ENCODE results near the gene PLEKHG2. TPM values are rescaled to one million over a fixed set of nuclear protein-coding genes. Genes with fewer than 3 reads are reported as not detected.

PLEKHG2 gene
- polyA plus RNA-seq, 2 of the 4 experiments (the other 2 are of a cell fraction): 21.6 to 41.7 TPM

- TF ChIP-seq PBX3 (IDR thresholded peaks at IDR 0.05) (peak; percentile 77), HOXA7 (CRISPR knock-in tag; IDR thresholded peaks at IDR 0.05) (peak; percentile 99), EP300 (IDR thresholded peaks at IDR 0.05) (no peak; a peak in 1 of 5 replicates), CTCF (IDR thresholded peaks at IDR 0.05) (no peak), CHD2 (IDR thresholded peaks at IDR 0.05; ENCODE audit: low read length, partially characterized antibody) (no peak), ZSCAN20 (CRISPR knock-in tag; IDR thresholded peaks at IDR 0.05) (no peak), TFCP2L1 (CRISPR knock-in tag; IDR thresholded peaks at IDR 0.05) (peak; percentile 98), EHMT2 (IDR thresholded peaks at IDR 0.05; ENCODE audit: low read depth) (no peak), KDM1A (IDR thresholded peaks at IDR 0.05; ENCODE audit: low read depth) (no peak), HDAC2 (IDR thresholded peaks at IDR 0.05) (no peak), ZFP36 (IDR thresholded peaks at IDR 0.05; ENCODE audit: borderline replicate concordance, partially characterized antibody) (no peak), JUN (IDR thresholded peaks at IDR 0.05) (peak; percentile 98), TP53 (CRISPR knock-in tag; IDR thresholded peaks at IDR 0.05) (no peak; the same call in 1 of the 2 replicates), CEBPB (IDR thresholded peaks at IDR 0.05) (no peak), PHF8 (IDR thresholded peaks at IDR 0.05; ENCODE audit: borderline replicate concordance, low read depth) (no peak), MAX (IDR thresholded peaks at IDR 0.05) (no peak), KDM5A (IDR thresholded peaks at IDR 0.05) (no peak), JUNB (IDR thresholded peaks at IDR 0.05) (no peak), RAD21 (conservative IDR thresholded peaks at IDR 0.05 in 1 of 2, IDR thresholded peaks at IDR 0.05 in 1 of 2) (peak in 1 of 2 experiments; percentile 25; a peak in 2 of 5 replicates), BHLHE40 (IDR thresholded peaks at IDR 0.05; ENCODE audit: low read depth, low read length) (no peak), ZNF302 (CRISPR knock-in tag; IDR thresholded peaks at IDR 0.05) (no peak), MAFK (IDR thresholded peaks at IDR 0.05; ENCODE audit: partially characterized antibody) (no peak), USF2 (IDR thresholded peaks at IDR 0.05) (no peak), MAZ (IDR thresholded peaks at IDR 0.05; ENCODE audit: borderline replicate concordance, low read depth, low read length) (peak; percentile 21; the same call in 1 of the 2 replicates), RNF2 (IDR thresholded peaks at IDR 0.05; ENCODE audit: borderline replicate concordance, low read depth) (no peak), HMGXB4 (CRISPR knock-in tag; IDR thresholded peaks at IDR 0.05; ENCODE audit: borderline replicate concordance) (0 out of 2 replicates have a peak, but pooled peaks have one; percentile 46), FOSL2 (IDR thresholded peaks at IDR 0.05) (no peak), FOSL2 (CRISPR knock-in tag; IDR thresholded peaks at IDR 0.05) (peak; percentile 93), FOSB (CRISPR knock-in tag; IDR thresholded peaks at IDR 0.05) (peak; percentile 95), CBX8 (IDR thresholded peaks at IDR 0.05) (no peak), HES2 (IDR thresholded peaks at IDR 0.05) (no peak), CHD4 (IDR thresholded peaks at IDR 0.05; ENCODE audit: borderline replicate concordance) (no peak), NR3C1 (IDR thresholded peaks at IDR 0.05) (no peak; the same call in 2 of the 3 replicates), SMC3 (IDR thresholded peaks at IDR 0.05) (no peak; the same call in 2 of the 3 replicates), ESRRA (IDR thresholded peaks at IDR 0.05; ENCODE audit: borderline replicate concordance, low read length) (no peak)
Observed at GRCh38 chr19:39409208-39410016, 3.1 kb upstream of the PLEKHG2 start (continued).

Measured in A549 (cell line).